Esophagus squamous epithelium (tissue), 4 donors: Measurements from ENCODE around the gene CALCOCO2.
"Not testable (repeated sequence)": the region's sequence is repeated elsewhere in the genome, so short reads cannot be mapped to it uniquely, and the experiment has no call there.

Source experiments
- POLR2A ChIP-seq, 4 donors: fragments of 450-650 bp; IDR thresholded peaks; one replicate each; pipeline ENCODE4 v1.6.1; 2017; ENCODE audit warnings: antibody characterized with exemption in 4 of 4, mild to moderate bottlenecking in 4 of 4, moderate library complexity in 3 of 4
- TF ChIP-seq, protein P1 (sequence below), 6 experiments: fragments of 450-650 bp in 4 of 6; fragments of 200-600 bp in 2 of 6; sonication (generic) in 2 of 6; IDR thresholded peaks; one replicate each; pipeline ENCODE4 v1.5.1; 2016 to 2019; ENCODE audit warnings: antibody characterized with exemption in 6 of 6, mild to moderate bottlenecking in 4 of 6, moderate library complexity in 4 of 6

DNA sequence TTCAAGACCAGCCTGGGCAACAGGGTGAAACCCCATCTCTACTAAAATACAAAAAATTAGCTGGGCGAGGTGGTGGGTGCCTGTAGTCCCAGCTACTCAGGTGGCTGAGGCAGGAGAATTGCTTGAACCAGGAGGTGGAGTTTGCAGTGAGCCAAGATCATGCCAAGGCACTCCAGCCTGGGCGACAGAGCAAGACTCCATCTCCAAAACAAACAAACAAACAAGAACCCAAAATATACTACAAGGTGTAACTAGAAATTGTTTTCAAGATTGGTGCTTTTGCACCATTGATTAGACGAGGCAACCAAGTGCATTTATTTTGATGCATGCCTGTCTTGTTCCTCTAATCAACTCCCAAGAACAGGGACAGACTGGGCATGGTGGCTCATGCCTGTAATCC is 41.6 kb downstream of the CALCOCO2 start:
- TF ChIP-seq, protein P1, sequence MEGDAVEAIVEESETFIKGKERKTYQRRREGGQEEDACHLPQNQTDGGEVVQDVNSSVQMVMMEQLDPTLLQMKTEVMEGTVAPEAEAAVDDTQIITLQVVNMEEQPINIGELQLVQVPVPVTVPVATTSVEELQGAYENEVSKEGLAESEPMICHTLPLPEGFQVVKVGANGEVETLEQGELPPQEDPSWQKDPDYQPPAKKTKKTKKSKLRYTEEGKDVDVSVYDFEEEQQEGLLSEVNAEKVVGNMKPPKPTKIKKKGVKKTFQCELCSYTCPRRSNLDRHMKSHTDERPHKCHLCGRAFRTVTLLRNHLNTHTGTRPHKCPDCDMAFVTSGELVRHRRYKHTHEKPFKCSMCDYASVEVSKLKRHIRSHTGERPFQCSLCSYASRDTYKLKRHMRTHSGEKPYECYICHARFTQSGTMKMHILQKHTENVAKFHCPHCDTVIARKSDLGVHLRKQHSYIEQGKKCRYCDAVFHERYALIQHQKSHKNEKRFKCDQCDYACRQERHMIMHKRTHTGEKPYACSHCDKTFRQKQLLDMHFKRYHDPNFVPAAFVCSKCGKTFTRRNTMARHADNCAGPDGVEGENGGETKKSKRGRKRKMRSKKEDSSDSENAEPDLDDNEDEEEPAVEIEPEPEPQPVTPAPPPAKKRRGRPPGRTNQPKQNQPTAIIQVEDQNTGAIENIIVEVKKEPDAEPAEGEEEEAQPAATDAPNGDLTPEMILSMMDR (IDR thresholded peaks at IDR 0.05): not testable (repeated sequence)
- TF ChIP-seq POLR2A (IDR thresholded peaks at IDR 0.05): not testable (repeated sequence)
